ENCODE data around the gene C1S. TPM values are rescaled to one million over a fixed set of nuclear protein-coding genes. Genes with fewer than 3 reads are reported as not detected.

Gene C1S
- total RNA-seq, 1 donor from 2014 or later = 2.1 TPM

- no peaks in the 10 kb centered on the region for H3F3A ChIP-seq (ENCODE audit: low read depth)
- TF ChIP-seq EZH2 (IDR thresholded peaks at IDR 0.05) (no peak), CTCF (IDR thresholded peaks at IDR 0.05) (no peak), EZH2phosphoT487 (IDR thresholded peaks at IDR 0.05) (no peak)
- H2AFZ ChIP-seq (replicated peaks) = no peak overlapping the region
- H3K4me2 ChIP-seq = no peak overlapping the region
- no peaks in the 10 kb centered on the region for H3K27me3 ChIP-seq
- DNase-seq (ENCODE audit: low spot score) = no peak
- H3K79me2 ChIP-seq (ENCODE audit: low read depth) = no peaks in the 10 kb centered on the region
- no peak overlapping the region for H3K4me3 Mint-ChIP-seq
- H3K27ac Mint-ChIP-seq = no peak overlapping the region
- no peaks in the 10 kb centered on the region for H3K4me1 ChIP-seq
- no peaks in the 10 kb centered on the region for H4K20me1 ChIP-seq (ENCODE audit: low read depth)
- no peak overlapping the region for H3K27ac ChIP-seq
- no peaks in the 10 kb centered on the region for H3K9me3 ChIP-seq (ENCODE audit: low read depth)
- no peaks in the 10 kb centered on the region for H3K36me3 Mint-ChIP-seq
- no peak overlapping the region for H3K9ac ChIP-seq
- peaks cover 11% of the 10 kb centered on the region for H3K27me3 Mint-ChIP-seq (ENCODE audit: insufficient read depth, low read depth)
- H3K4me3 ChIP-seq = no peak overlapping the region
- no peaks in the 10 kb centered on the region for H3K36me3 ChIP-seq
- H3K9me3 Mint-ChIP-seq = no peaks in the 10 kb centered on the region
- H3K4me1 Mint-ChIP-seq = peaks cover 6% of the 10 kb centered on the region
Measured at GRCh38 chr12:7114008-7114407, 53.5 kb downstream of the C1S start.

GRCh38 chr12:7114851-7115250 lies 54.3 kb downstream of the C1S start:
- Histone ChIP-seq H3K4me2 (no peak overlapping the region), H3K4me3 (no peak overlapping the region), H3K27me3 (no peaks in the 10 kb centered on the region), H2AFZ (replicated peaks) (no peak overlapping the region), H3K36me3 (no peaks in the 10 kb centered on the region), H3K9ac (no peak overlapping the region), H3K27ac (no peak overlapping the region), H4K20me1 (ENCODE audit: low read depth) (no peaks in the 10 kb centered on the region), H3K79me2 (ENCODE audit: low read depth) (no peaks in the 10 kb centered on the region), H3K9me3 (ENCODE audit: low read depth) (no peaks in the 10 kb centered on the region), H3F3A (ENCODE audit: low read depth) (no peaks in the 10 kb centered on the region), H3K4me1 (no peaks in the 10 kb centered on the region)
- no peaks in the 10 kb centered on the region for H3K9me3 Mint-ChIP-seq
- TF ChIP-seq EZH2phosphoT487 (IDR thresholded peaks at IDR 0.05) = no peak
- TF ChIP-seq CTCF (IDR thresholded peaks at IDR 0.05) = no peak
- no peak for TF ChIP-seq EZH2 (IDR thresholded peaks at IDR 0.05)
- H3K27ac Mint-ChIP-seq = no peak overlapping the region
- no peak for DNase-seq (ENCODE audit: low spot score)
- no peak overlapping the region for H3K4me3 Mint-ChIP-seq
- no peaks in the 10 kb centered on the region for H3K4me1 Mint-ChIP-seq
- H3K27me3 Mint-ChIP-seq (ENCODE audit: insufficient read depth, low read depth) = peaks cover 11% of the 10 kb centered on the region
- no peaks in the 10 kb centered on the region for H3K36me3 Mint-ChIP-seq

- Mint-ChIP-seq H3K27me3 (ENCODE audit: insufficient read depth, low read depth) (peaks cover 15% of the 10 kb centered on the region), H3K4me1 (no peaks in the 10 kb centered on the region), H3K9me3 (no peaks in the 10 kb centered on the region), H3K4me3 (no peak overlapping the region), H3K27ac (peak overlapping the region; percentile 74), H3K36me3 (no peaks in the 10 kb centered on the region)
- TF ChIP-seq CTCF (IDR thresholded peaks at IDR 0.05) (no peak), EZH2phosphoT487 (IDR thresholded peaks at IDR 0.05) (no peak), EZH2 (IDR thresholded peaks at IDR 0.05) (no peak)
- Histone ChIP-seq H3K27ac (no peak overlapping the region), H2AFZ (replicated peaks) (no peak overlapping the region), H3K79me2 (ENCODE audit: low read depth) (no peaks in the 10 kb centered on the region), H4K20me1 (ENCODE audit: low read depth) (no peaks in the 10 kb centered on the region), H3K9me3 (ENCODE audit: low read depth) (no peaks in the 10 kb centered on the region), H3K4me2 (no peak overlapping the region), H3K36me3 (no peaks in the 10 kb centered on the region), H3K4me1 (no peaks in the 10 kb centered on the region), H3K9ac (no peak overlapping the region), H3F3A (ENCODE audit: low read depth) (no peaks in the 10 kb centered on the region), H3K27me3 (no peaks in the 10 kb centered on the region), H3K4me3 (no peak overlapping the region)
- DNase-seq (ENCODE audit: low spot score) = no peak
Measured at GRCh38 chr12:7116196-7116595, 55.7 kb downstream of the C1S start.

Data from neural progenitor cell (in vitro differentiated cells).